GM10266 (cell line): Measurements from ENCODE around the gene HHAT.

Experiments
- DNase-seq: peaks from one replicate; pipeline ENCODE4 v3.0.0; 2012; ENCODE audit errors: extremely low spot score
- TF ChIP-seq, protein P1 (sequence below): IDR thresholded peaks from 2 replicates; pipeline ENCODE4 v1.5.1; 2012; ENCODE audit warnings: mild to moderate bottlenecking, low read depth; ENCODE audit not compliant: control insufficient read depth, insufficient read depth; ENCODE audit errors: missing control alignments

The HHAT gene

DNA sequence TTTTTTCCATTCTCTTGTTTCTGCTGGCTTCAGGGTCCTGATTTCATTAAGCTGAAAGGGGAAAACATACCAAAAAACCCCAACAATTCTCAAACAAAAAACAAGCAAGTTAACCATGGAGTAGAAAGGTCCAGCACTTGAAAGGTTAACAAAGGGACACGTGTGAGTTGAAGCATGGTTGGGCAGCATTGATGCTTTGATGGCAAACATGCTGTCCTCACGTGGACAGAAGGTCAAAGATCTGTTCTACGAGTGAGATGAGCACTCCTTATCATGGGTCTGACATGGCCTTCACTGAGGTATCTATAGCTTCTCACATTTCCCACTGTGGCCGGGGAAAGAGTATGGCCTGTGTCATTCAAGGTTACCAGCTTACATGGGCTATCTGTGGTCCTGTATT is 394.9 kb downstream of the HHAT start:
- DNase-seq, result no peak
- TF ChIP-seq, protein P1, sequence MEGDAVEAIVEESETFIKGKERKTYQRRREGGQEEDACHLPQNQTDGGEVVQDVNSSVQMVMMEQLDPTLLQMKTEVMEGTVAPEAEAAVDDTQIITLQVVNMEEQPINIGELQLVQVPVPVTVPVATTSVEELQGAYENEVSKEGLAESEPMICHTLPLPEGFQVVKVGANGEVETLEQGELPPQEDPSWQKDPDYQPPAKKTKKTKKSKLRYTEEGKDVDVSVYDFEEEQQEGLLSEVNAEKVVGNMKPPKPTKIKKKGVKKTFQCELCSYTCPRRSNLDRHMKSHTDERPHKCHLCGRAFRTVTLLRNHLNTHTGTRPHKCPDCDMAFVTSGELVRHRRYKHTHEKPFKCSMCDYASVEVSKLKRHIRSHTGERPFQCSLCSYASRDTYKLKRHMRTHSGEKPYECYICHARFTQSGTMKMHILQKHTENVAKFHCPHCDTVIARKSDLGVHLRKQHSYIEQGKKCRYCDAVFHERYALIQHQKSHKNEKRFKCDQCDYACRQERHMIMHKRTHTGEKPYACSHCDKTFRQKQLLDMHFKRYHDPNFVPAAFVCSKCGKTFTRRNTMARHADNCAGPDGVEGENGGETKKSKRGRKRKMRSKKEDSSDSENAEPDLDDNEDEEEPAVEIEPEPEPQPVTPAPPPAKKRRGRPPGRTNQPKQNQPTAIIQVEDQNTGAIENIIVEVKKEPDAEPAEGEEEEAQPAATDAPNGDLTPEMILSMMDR, result no peak

DNA sequence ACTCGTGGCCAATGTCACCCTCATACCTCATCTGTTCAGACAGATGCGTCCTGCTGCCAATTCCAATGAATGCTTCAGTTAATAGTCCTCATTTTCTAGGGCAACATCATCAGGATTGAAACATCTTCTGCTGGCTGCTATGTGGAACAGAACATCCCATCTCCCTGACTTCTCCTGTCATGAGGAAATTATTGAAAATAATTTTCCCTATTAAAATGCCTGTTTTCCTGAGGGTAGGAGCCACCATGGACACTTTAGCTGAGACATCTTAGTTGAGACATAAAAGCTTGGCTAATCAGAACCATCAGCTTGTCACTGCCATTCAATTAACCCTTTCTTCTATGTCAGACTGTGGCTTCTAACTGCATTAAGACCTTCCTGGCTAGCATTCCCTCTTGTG is 396.1 kb downstream of the HHAT start:
- no peak for DNase-seq
- TF ChIP-seq, protein P1, result no peak
